Loucy (cell line): ENCODE measurements around the gene RIPK3.

Experiments
- H2AFZ ChIP-seq: fragments of 200-600 bp; sonication (generic); 2 replicates; pipeline ENCODE4 v1.6.0; 2016; ENCODE audit warnings: antibody characterized with exemption, mild to moderate bottlenecking, low read length, moderate library complexity
- H3F3A ChIP-seq: fragments of 200-600 bp; 2 replicates; pipeline ENCODE4 v1.6.0; 2016; ENCODE audit warnings: antibody characterized with exemption, low read depth, mild to moderate bottlenecking
- H3K27me3 ChIP-seq: fragments of 200-600 bp; sonication (generic); 2 replicates; pipeline ENCODE4 v1.6.1; 2014; ENCODE audit warnings: low read length, mild to moderate bottlenecking; ENCODE audit not compliant: insufficient read depth, poor library complexity, severe bottlenecking
- H3K36me3 ChIP-seq: fragments of 200-600 bp; sonication (generic); 2 replicates; pipeline ENCODE4 v1.6.1; 2016; ENCODE audit warnings: low read length; ENCODE audit not compliant: insufficient read depth
- H3K4me1 ChIP-seq: fragments of 200-600 bp; sonication (generic); 2 replicates; pipeline ENCODE4 v1.5.1; 2014; ENCODE audit warnings: low read length, mild to moderate bottlenecking; ENCODE audit not compliant: insufficient read depth, poor library complexity, severe bottlenecking
- H3K4me2 ChIP-seq: fragments of 200-600 bp; sonication (generic); 2 replicates; pipeline ENCODE4 v1.6.0; 2014; ENCODE audit warnings: antibody characterized with exemption, low read length, low read depth, mild to moderate bottlenecking; ENCODE audit not compliant: poor library complexity, severe bottlenecking
- H3K4me3 ChIP-seq: fragments of 200-600 bp; sonication (generic); 2 replicates; pipeline ENCODE4 v1.5.1; 2014; ENCODE audit warnings: low read length, mild to moderate bottlenecking, mixed read lengths; ENCODE audit not compliant: poor library complexity, severe bottlenecking
- H3K79me2 ChIP-seq: fragments of 200-600 bp; sonication (generic); 2 replicates; pipeline ENCODE4 v1.6.1; 2014; ENCODE audit warnings: low read length; ENCODE audit not compliant: insufficient read depth
- H3K9ac ChIP-seq: fragments of 200-600 bp; sonication (generic); 2 replicates; pipeline ENCODE4 v1.6.0; 2014; ENCODE audit warnings: mild to moderate bottlenecking, low read depth, low read length, moderate library complexity; ENCODE audit not compliant: poor library complexity, severe bottlenecking
- H3K9me2 ChIP-seq: fragments of 200-600 bp; sonication (generic); replicated peaks from 2 replicates; pipeline ENCODE4 v1.6.1; 2016; ENCODE audit warnings: low read depth, low read length, mixed read lengths
- H3K9me3 ChIP-seq: fragments of 200-600 bp; sonication (generic); 2 replicates; pipeline ENCODE4 v1.6.1; 2014; ENCODE audit warnings: mild to moderate bottlenecking, antibody characterized with exemption, low read length, low read depth; ENCODE audit not compliant: insufficient read depth
- H4K20me1 ChIP-seq: fragments of 200-600 bp; sonication (generic); 2 replicates; pipeline ENCODE4 v1.6.0; 2014; ENCODE audit warnings: antibody characterized with exemption, low read length, mild to moderate bottlenecking; ENCODE audit not compliant: insufficient read depth, poor library complexity, severe bottlenecking
- EZH2phosphoT487 ChIP-seq: fragments of 200-600 bp; IDR thresholded peaks from 2 replicates; pipeline ENCODE4 v1.6.1; 2018; ENCODE audit warnings: antibody characterized with exemption, mild to moderate bottlenecking, moderate library complexity, borderline replicate concordance
- TF ChIP-seq, protein P1 (sequence below): fragments of 200-600 bp; sonication (generic); conservative IDR thresholded peaks from 2 replicates; pipeline ENCODE4 v1.5.1; 2014; ENCODE audit warnings: mild to moderate bottlenecking, antibody characterized with exemption, low read length

RIPK3 gene

DNA sequence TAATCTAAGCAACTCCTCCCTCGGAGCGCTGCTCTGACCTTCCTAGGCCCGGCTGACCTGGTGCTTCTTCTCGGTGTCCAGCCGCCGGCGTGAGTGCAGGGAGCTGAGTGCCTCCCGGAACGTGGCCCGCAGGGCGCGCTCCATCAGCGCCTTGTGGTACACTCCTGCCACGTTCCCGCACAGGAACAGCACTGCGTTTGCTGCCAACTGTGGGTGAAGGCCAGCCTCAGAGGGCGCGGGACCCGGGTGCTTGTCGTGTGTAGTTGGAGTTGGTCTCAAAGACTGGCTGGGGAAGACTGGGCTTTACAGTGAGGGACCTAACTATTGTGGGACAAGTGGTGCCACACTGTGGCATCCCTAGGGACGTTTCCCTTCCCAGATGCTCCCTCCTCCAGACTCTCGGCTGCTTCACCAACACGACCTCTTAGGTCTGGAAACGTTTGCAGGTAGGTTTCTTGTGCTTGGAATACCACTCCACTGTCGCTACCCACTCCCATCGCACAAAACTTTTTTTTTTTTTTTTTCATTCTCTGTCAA lies 8.0 kb downstream of the RIPK3 start:
- Histone ChIP-seq H4K20me1 (no peaks in the 10 kb centered on the region), H3K9ac (no peak overlapping the region), H3K4me2 (peak overlapping the region; percentile 32), H3K27me3 (no peaks in the 10 kb centered on the region), H3K79me2 (no peaks in the 10 kb centered on the region), H3K9me2 (no peaks in the 10 kb centered on the region), H3K9me3 (no peaks in the 10 kb centered on the region), H3K36me3 (no peaks in the 10 kb centered on the region), H3K4me1 (peaks cover 53% of the 10 kb centered on the region), H2AFZ (no peak overlapping the region), H3K4me3 (no peak overlapping the region), H3F3A (0 out of 2 replicates have a peak, but pooled peaks cover 3% of the 10 kb centered on the region)
- TF ChIP-seq, protein P1, sequence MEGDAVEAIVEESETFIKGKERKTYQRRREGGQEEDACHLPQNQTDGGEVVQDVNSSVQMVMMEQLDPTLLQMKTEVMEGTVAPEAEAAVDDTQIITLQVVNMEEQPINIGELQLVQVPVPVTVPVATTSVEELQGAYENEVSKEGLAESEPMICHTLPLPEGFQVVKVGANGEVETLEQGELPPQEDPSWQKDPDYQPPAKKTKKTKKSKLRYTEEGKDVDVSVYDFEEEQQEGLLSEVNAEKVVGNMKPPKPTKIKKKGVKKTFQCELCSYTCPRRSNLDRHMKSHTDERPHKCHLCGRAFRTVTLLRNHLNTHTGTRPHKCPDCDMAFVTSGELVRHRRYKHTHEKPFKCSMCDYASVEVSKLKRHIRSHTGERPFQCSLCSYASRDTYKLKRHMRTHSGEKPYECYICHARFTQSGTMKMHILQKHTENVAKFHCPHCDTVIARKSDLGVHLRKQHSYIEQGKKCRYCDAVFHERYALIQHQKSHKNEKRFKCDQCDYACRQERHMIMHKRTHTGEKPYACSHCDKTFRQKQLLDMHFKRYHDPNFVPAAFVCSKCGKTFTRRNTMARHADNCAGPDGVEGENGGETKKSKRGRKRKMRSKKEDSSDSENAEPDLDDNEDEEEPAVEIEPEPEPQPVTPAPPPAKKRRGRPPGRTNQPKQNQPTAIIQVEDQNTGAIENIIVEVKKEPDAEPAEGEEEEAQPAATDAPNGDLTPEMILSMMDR = no peak
- TF ChIP-seq EZH2phosphoT487 = no peak

DNA sequence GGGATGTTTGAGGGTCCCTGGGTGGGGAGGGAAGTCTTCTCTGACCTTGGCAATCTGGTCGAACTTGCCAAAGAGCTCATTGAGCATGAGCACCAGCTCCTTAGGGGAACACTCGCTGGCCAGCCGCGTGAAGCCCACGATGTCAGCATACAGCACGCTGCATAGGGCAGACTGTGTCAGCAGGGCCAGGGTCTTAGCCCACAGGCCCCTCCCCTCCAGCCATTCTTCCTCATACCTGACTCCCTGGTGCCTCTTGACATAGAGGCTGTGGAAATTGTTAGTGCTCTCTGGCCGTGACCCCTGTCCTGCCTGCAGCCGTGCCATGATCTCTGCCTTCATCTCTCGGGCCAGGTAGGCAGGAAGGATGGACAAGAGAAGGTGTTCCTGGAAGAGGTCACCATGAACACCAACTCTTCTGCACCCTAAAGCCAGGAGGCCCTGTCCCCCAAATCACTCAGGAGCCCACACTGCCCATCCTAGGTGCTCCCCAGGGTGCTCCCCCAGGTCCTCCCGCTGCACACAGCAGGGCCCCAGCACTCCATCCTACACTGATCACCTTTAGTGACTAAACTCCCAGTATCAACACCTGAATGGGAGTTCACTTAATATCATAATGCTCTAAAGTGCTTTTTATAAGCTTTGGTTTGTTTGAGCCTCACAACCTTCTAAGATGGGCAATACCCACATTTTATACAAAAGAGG lies 8.7 kb downstream of the RIPK3 start:
- Histone ChIP-seq H4K20me1 (no peaks in the 10 kb centered on the region), H2AFZ (no peak overlapping the region), H3F3A (0 out of 2 replicates have a peak, but pooled peaks cover 3% of the 10 kb centered on the region), H3K4me3 (no peak overlapping the region), H3K9me3 (no peaks in the 10 kb centered on the region), H3K27me3 (no peaks in the 10 kb centered on the region), H3K4me1 (peaks cover 49% of the 10 kb centered on the region), H3K4me2 (no peak overlapping the region), H3K36me3 (no peaks in the 10 kb centered on the region), H3K79me2 (no peaks in the 10 kb centered on the region), H3K9ac (no peak overlapping the region), H3K9me2 (no peaks in the 10 kb centered on the region)
- TF ChIP-seq EZH2phosphoT487 = no peak
- TF ChIP-seq, protein P1 = no peak

DNA sequence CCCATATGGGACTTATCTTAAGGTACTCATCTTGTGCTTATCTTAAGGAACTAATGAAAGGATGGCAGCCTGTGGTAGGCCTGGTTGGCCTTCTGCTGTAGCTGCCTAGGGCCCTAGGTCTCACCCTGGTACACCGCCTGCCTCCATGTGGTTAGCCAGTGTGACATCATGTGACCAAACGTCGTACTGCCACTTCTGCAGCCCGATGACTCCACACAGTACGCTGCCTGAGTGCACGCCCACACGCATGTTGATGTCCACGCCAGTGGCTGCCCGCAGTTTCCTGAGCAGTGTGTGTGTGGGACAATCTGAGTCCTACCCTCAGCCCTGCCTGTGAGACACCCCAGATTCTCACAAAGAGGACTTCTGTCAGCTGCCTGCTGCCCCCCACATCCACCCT lies 10.1 kb downstream of the RIPK3 start:
- Histone ChIP-seq H4K20me1 (no peaks in the 10 kb centered on the region), H2AFZ (no peak overlapping the region), H3K4me1 (peaks cover 51% of the 10 kb centered on the region), H3K27me3 (no peaks in the 10 kb centered on the region), H3K9ac (no peak overlapping the region), H3K36me3 (no peaks in the 10 kb centered on the region), H3K79me2 (no peaks in the 10 kb centered on the region), H3K9me3 (no peaks in the 10 kb centered on the region), H3F3A (0 out of 2 replicates have a peak, but pooled peaks cover 3% of the 10 kb centered on the region), H3K4me2 (no peak overlapping the region), H3K4me3 (no peak overlapping the region), H3K9me2 (no peaks in the 10 kb centered on the region)
- TF ChIP-seq, protein P1 = no peak
- TF ChIP-seq EZH2phosphoT487 = no peak
